Cardiac muscle cell (in vitro differentiated cells and primary cell): ENCODE results near the gene PTPRQ. TPM values are rescaled to one million over a fixed set of nuclear protein-coding genes. Genes with fewer than 3 reads are reported as not detected.

Experiments used
- DNase-seq, 2 donors: peaks; one replicate each; pipeline versions ENCODE4 v3.0.0 to v3.0.0-alpha.2; 2010 to 2017; ENCODE audit warnings: low read depth in 1 of 2, low spot score in 1 of 2
- H3K27ac ChIP-seq: fragments of 200-600 bp; sonication (generic); 2 replicates; pipeline ENCODE4 v1.5.1; 2016
- H3K27me3 ChIP-seq: fragments of 200-600 bp; sonication (generic); 2 replicates; pipeline ENCODE4 v1.6.0; 2016; ENCODE audit warnings: control low read depth
- H3K36me3 ChIP-seq: fragments of 200-600 bp; sonication (generic); 2 replicates; pipeline ENCODE4 v1.5.1; 2016; ENCODE audit warnings: control low read depth
- H3K4me1 ChIP-seq: fragments of 200-600 bp; sonication (generic); 2 replicates; pipeline ENCODE4 v1.8.1; 2017; ENCODE audit warnings: low read depth, mild to moderate bottlenecking, mixed run types
- H3K4me3 ChIP-seq: fragments of 200-600 bp; sonication (generic); 2 replicates; pipeline ENCODE4 v1.5.1; 2016; ENCODE audit warnings: mild to moderate bottlenecking
- H3K9me3 ChIP-seq: fragments of 200-600 bp; sonication (generic); 2 replicates; pipeline ENCODE4 v1.5.1; 2017; ENCODE audit warnings: low read depth, mild to moderate bottlenecking, control low read depth
- polyA plus RNA-seq: library from polyadenylated mRNA; unstranded; fragments of >200 nt; fragmentation: Nextera tagmentation; extraction: Ambion mirVana; gene quantifications from 2 replicates; pipeline ENCODE4 v1.2.1, GENCODE V29; 2016
- total RNA-seq: library from RNA; depleted of rRNA; stranded (reverse); fragments of >200 nt; gene quantifications from 2 replicates; pipeline ENCODE4 v1.2.3, GENCODE V29; 2016
- TF ChIP-seq, protein P1 (sequence below): IDR thresholded peaks from 2 replicates; pipeline ENCODE4 v1.5.1; 2012; ENCODE audit warnings: low read depth, mild to moderate bottlenecking, low read length

The PTPRQ gene
- total and polyA plus RNA-seq, 2 experiments from 2014 or later: 0.01 to 0.69 TPM

DNA sequence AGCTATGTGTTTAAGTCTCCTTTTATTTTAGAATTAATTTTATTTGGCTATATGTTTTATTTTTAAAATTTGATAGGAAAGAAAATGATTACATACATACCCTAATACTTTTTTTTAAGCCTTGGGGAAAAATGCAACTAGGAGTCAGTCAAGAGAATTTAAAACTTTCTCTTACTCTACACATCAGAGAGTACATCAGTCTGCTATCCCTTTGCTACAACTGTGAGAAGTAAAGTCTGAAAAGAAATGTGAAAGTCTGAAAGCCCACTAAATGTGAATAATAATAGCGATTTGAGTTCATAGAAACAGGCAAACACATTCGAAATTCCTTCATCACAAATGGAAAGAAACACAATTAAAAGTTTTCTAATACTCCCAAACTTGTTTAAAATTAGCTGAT lies 95.0 kb downstream of the PTPRQ start:
- Histone ChIP-seq H3K4me3 (no peak overlapping the region), H3K27me3 (no peaks in the 10 kb centered on the region), H3K36me3 (no peaks in the 10 kb centered on the region), H3K27ac (no peak overlapping the region), H3K4me1 (no peaks in the 10 kb centered on the region), H3K9me3 (no peaks in the 10 kb centered on the region)
- DNase-seq: no peak
- TF ChIP-seq, protein P1, sequence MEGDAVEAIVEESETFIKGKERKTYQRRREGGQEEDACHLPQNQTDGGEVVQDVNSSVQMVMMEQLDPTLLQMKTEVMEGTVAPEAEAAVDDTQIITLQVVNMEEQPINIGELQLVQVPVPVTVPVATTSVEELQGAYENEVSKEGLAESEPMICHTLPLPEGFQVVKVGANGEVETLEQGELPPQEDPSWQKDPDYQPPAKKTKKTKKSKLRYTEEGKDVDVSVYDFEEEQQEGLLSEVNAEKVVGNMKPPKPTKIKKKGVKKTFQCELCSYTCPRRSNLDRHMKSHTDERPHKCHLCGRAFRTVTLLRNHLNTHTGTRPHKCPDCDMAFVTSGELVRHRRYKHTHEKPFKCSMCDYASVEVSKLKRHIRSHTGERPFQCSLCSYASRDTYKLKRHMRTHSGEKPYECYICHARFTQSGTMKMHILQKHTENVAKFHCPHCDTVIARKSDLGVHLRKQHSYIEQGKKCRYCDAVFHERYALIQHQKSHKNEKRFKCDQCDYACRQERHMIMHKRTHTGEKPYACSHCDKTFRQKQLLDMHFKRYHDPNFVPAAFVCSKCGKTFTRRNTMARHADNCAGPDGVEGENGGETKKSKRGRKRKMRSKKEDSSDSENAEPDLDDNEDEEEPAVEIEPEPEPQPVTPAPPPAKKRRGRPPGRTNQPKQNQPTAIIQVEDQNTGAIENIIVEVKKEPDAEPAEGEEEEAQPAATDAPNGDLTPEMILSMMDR: no peak

GRCh38 chr12:80549298-80549697 lies 105.3 kb downstream of the PTPRQ start:
- no peak for DNase-seq
- Histone ChIP-seq H3K9me3 (no peaks in the 10 kb centered on the region), H3K4me1 (no peaks in the 10 kb centered on the region), H3K4me3 (no peak overlapping the region), H3K36me3 (no peaks in the 10 kb centered on the region), H3K27ac (no peak overlapping the region), H3K27me3 (no peaks in the 10 kb centered on the region)
- TF ChIP-seq, protein P1: no peak

GRCh38 chr12:80551897-80552296 lies 107.9 kb downstream of the PTPRQ start:
- H3K27ac ChIP-seq: no peak overlapping the region
- DNase-seq: peak in 1 of 2 donors; percentile 92
- no peaks in the 10 kb centered on the region for H3K9me3 ChIP-seq
- no peak overlapping the region for H3K4me3 ChIP-seq
- H3K4me1 ChIP-seq: no peaks in the 10 kb centered on the region
- H3K27me3 ChIP-seq: no peaks in the 10 kb centered on the region
- TF ChIP-seq, protein P1: no peak
- H3K36me3 ChIP-seq: no peaks in the 10 kb centered on the region

GRCh38 chr12:80553316-80553715 lies 109.3 kb downstream of the PTPRQ start:
- TF ChIP-seq, protein P1: no peak
- no peaks in the 10 kb centered on the region for H3K27me3 ChIP-seq
- peak in 1 of 2 donors; percentile 82 for DNase-seq
- no peak overlapping the region for H3K4me3 ChIP-seq
- H3K4me1 ChIP-seq: no peaks in the 10 kb centered on the region
- no peaks in the 10 kb centered on the region for H3K36me3 ChIP-seq
- no peak overlapping the region for H3K27ac ChIP-seq
- no peaks in the 10 kb centered on the region for H3K9me3 ChIP-seq

DNA sequence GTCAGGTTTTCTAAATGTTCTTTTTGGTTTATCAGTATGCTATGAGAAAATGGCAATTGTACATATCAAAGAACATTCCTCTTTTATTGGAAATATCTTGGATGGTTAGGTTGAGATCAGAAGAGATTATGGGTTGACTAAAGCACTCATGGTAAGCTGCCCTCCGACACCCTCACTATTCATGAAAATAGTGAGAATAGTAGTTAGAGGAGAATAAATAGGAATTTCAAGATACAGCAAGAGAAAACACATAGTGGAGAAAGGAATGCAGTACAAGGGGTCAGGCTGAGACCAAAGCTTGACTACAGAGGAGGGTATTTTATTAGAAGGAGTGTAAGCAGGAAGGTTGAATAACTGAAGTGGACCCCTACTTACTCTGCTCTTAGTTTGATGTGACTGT lies 112.5 kb downstream of the PTPRQ start:
- Histone ChIP-seq H3K9me3 (no peaks in the 10 kb centered on the region), H3K27ac (no peak overlapping the region), H3K36me3 (no peaks in the 10 kb centered on the region), H3K27me3 (no peaks in the 10 kb centered on the region), H3K4me3 (no peak overlapping the region), H3K4me1 (no peaks in the 10 kb centered on the region)
- TF ChIP-seq, protein P1: no peak
- DNase-seq: no peak

DNA sequence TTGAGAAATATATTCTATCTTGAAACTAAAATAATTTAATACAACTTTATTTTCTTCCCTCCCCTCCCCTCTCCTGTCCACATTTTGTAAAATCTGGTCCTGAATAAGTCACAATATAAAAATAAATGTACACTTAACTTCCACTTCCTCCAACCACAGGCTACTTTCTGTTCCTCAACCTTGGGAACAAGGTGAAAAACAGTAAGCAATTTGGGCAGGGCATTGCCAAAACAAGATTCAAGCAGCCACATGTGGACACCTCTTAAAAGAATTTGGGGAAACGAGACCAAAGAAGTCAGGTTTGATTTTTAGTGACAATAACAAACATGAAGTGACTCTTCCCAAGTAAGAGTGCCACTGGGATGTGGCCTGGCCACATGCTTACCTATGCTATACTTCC lies 115.7 kb downstream of the PTPRQ start:
- no peaks in the 10 kb centered on the region for H3K9me3 ChIP-seq
- no peak overlapping the region for H3K4me3 ChIP-seq
- H3K4me1 ChIP-seq: no peaks in the 10 kb centered on the region
- no peak overlapping the region for H3K27ac ChIP-seq
- DNase-seq: no peak
- H3K36me3 ChIP-seq: no peaks in the 10 kb centered on the region
- H3K27me3 ChIP-seq: no peaks in the 10 kb centered on the region
- TF ChIP-seq, protein P1: no peak
